ENCODE data around the gene TAGLN. TPM values are rescaled to one million over a fixed set of nuclear protein-coding genes. Genes with fewer than 3 reads are reported as not detected.

TAGLN gene
- polyA plus RNA-seq, 2 of the 4 experiments (the other 2 are of a cell fraction) = 43.2 to 287 TPM

GRCh38 chr11:117180020-117180419 is 19.1 kb upstream of the TAGLN start:
- 90% methylated on average over 4 of the region's 4 CpGs for WGBS (ENCODE audit: missing lambda C conversion rate)
- Histone ChIP-seq H3K4me3 (no peak overlapping the region), H3K4me2 (peak overlapping the region; percentile 94), H3K27ac (peak overlapping the region in 1 of 2 experiments; percentile 95; a peak in 2 of 6 replicates), H3K4me1 (peaks cover 13% of the 10 kb centered on the region), H3K9me3 (no peaks in the 10 kb centered on the region)
- no peak for FAIRE-seq
- no peak for ATAC-seq
- POLR2A ChIA-PET = interaction anchor here (0.7 to 1.8 kb wide), 4 partner anchors 27 to 406 kb away, joined by 3 to 22 read pairs (median 4); partner anchors contain the start of gene PAFAH1B2
- TF ChIP-seq NR3C1 (IDR thresholded peaks at IDR 0.05) = no peak
- TF ChIP-seq RCOR1 (IDR thresholded peaks at IDR 0.05; ENCODE audit: low read depth, low read length) = no peak
- no peak for TF ChIP-seq EHMT2 (IDR thresholded peaks at IDR 0.05; ENCODE audit: low read depth)
- TF ChIP-seq HOXB5 (CRISPR knock-in tag; IDR thresholded peaks at IDR 0.05) = no peak
- no peak for TF ChIP-seq HES2 (IDR thresholded peaks at IDR 0.05)
- DNase-seq (ENCODE audit: low read depth in 1 of 2, low spot score in 1 of 2) = no peak
- CTCF ChIA-PET = interaction anchor here (1.0 to 7.2 kb wide), 7 partner anchors 10 to 74 kb away, joined by 3 to 69 read pairs (median 4); partner anchors contain the start of gene PCSK7

GRCh38 chr11:117180661-117181585 is 18.2 kb upstream of the TAGLN start:
- TF ChIP-seq MAX (IDR thresholded peaks at IDR 0.05) = peak; percentile 70
- TF ChIP-seq ZSCAN20 (CRISPR knock-in tag; IDR thresholded peaks at IDR 0.05) = no peak
- no peak for TF ChIP-seq HDAC2 (IDR thresholded peaks at IDR 0.05)
- no peak for TF ChIP-seq NFE2L2 (conservative IDR thresholded peaks at IDR 0.05; ENCODE audit: low read length)
- TF ChIP-seq HEYL (CRISPR knock-in tag; IDR thresholded peaks at IDR 0.05) = no peak
- TF ChIP-seq ELK1 (IDR thresholded peaks at IDR 0.05; ENCODE audit: low read depth, low read length) = no peak
- TF ChIP-seq CTCF (IDR thresholded peaks at IDR 0.05) = peak; percentile 57
- TF ChIP-seq SMC3 (IDR thresholded peaks at IDR 0.05) = peak; percentile 32; the same call in 1 of the 3 replicates
- no peak for TF ChIP-seq KDM5A (IDR thresholded peaks at IDR 0.05)
- TF ChIP-seq ZNF302 (CRISPR knock-in tag; IDR thresholded peaks at IDR 0.05) = no peak
- TF ChIP-seq CBX8 (IDR thresholded peaks at IDR 0.05) = no peak
- no peak for TF ChIP-seq FOSL2 (IDR thresholded peaks at IDR 0.05)
- no peak for TF ChIP-seq FOSL2 (CRISPR knock-in tag; IDR thresholded peaks at IDR 0.05)
- TF ChIP-seq RFX5 (IDR thresholded peaks at IDR 0.05) = no peak
- no peak for TF ChIP-seq MAFK (IDR thresholded peaks at IDR 0.05; ENCODE audit: partially characterized antibody)
- TF ChIP-seq JUN (IDR thresholded peaks at IDR 0.05) = no peak
- no peak for TF ChIP-seq MAZ (IDR thresholded peaks at IDR 0.05; ENCODE audit: borderline replicate concordance, low read depth, low read length)
- TF ChIP-seq JUNB (IDR thresholded peaks at IDR 0.05) = no peak
- TF ChIP-seq POLR2AphosphoS2 (conservative IDR thresholded peaks at IDR 0.05; ENCODE audit: low read length) = no peak
- TF ChIP-seq RAD21 (conservative IDR thresholded peaks at IDR 0.05 in 1 of 2, IDR thresholded peaks at IDR 0.05 in 1 of 2) = peak in 1 of 2 experiments; percentile 47; a peak in 2 of 5 replicates
- no peak for TF ChIP-seq RNF2 (IDR thresholded peaks at IDR 0.05; ENCODE audit: borderline replicate concordance, low read depth)
- no peak for TF ChIP-seq HOXB13 (CRISPR knock-in tag; IDR thresholded peaks at IDR 0.05; ENCODE audit: low read depth)
- no peak for TF ChIP-seq ZFP36 (IDR thresholded peaks at IDR 0.05; ENCODE audit: borderline replicate concordance, partially characterized antibody)
- peak; percentile 63 for TF ChIP-seq USF2 (IDR thresholded peaks at IDR 0.05)
- no peak for TF ChIP-seq EHMT2 (IDR thresholded peaks at IDR 0.05; ENCODE audit: low read depth)
- no peak for TF ChIP-seq HES2 (IDR thresholded peaks at IDR 0.05)
- TF ChIP-seq PHF8 (IDR thresholded peaks at IDR 0.05; ENCODE audit: borderline replicate concordance, low read depth) = no peak
- Histone ChIP-seq H3K4me3 (no peak overlapping the region), H3K27ac (peak overlapping the region in 1 of 2 experiments; percentile 74; a peak in 4 of 6 replicates), H3K4me1 (peaks cover 13% of the 10 kb centered on the region), H3K4me2 (no peak overlapping the region), H3K9me3 (no peaks in the 10 kb centered on the region)
- DNase-seq (ENCODE audit: low read depth in 1 of 2, low spot score in 1 of 2) (peak; percentile 66 to 87), ATAC-seq (peak; percentile 53 to 73; a peak in 5 of 6 replicates), FAIRE-seq (no peak)
- 59% methylated on average over 11 of the region's 22 CpGs for WGBS (ENCODE audit: missing lambda C conversion rate)
- ChIA-PET CTCF (interaction anchor here (0.9 to 7.2 kb wide), 18 partner anchors 8 to 75 kb away, joined by 3 to 69 read pairs (median 4); partner anchors contain the start of genes PAFAH1B2 and PCSK7), POLR2A (interaction anchor here (0.7 kb wide), 1 partner anchor 407 kb away, joined by 5 read pairs; no protein-coding TSS in a partner anchor)

All from A549 (cell line).